ENCODE measurements around the gene MUC7. TPM values are rescaled to one million over a fixed set of nuclear protein-coding genes. Genes with fewer than 3 reads are reported as not detected.

Gene MUC7
- not detected in 2 replicates for total RNA-seq
- long read RNA-seq: 0 reads

- Mint-ChIP-seq H3K9me3 (ENCODE audit: unreplicated experiment) (peaks cover 12% of the 10 kb centered on the region), H3K4me1 (ENCODE audit: unreplicated experiment) (peaks cover 25% of the 10 kb centered on the region), H3K4me3 (ENCODE audit: unreplicated experiment) (no peak within 1 kb of the TSS), H3K27ac (ENCODE audit: unreplicated experiment) (peak within 1 kb of the TSS; percentile 28), H3K27me3 (ENCODE audit: unreplicated experiment) (no peaks in the 10 kb centered on the region), H3K36me3 (ENCODE audit: unreplicated experiment) (no peaks in the 10 kb centered on the region)
- no peak for DNase-seq (ENCODE audit: extremely low spot score, unreplicated experiment)
- TF ChIP-seq CTCF (IDR thresholded peaks at IDR 0.05): no peak
These were observed at the start of gene MUC7 for GRCh38 chr4:70471897-70472296. Gene MUC7, plus strand, starts transcription at chr4:70472197. Its CDS starts 1,825 bp downstream, at chr4:70474022.

- Mint-ChIP-seq H3K4me3 (ENCODE audit: unreplicated experiment) (no peak overlapping the region), H3K9me3 (ENCODE audit: unreplicated experiment) (no peaks in the 10 kb centered on the region), H3K27me3 (ENCODE audit: unreplicated experiment) (no peaks in the 10 kb centered on the region), H3K4me1 (ENCODE audit: unreplicated experiment) (no peaks in the 10 kb centered on the region), H3K36me3 (ENCODE audit: unreplicated experiment) (no peaks in the 10 kb centered on the region), H3K27ac (ENCODE audit: unreplicated experiment) (no peak overlapping the region)
- no peak for TF ChIP-seq CTCF (IDR thresholded peaks at IDR 0.05)
- DNase-seq (ENCODE audit: extremely low spot score, unreplicated experiment): no peak
These were observed 46.7 kb upstream of the MUC7 start for GRCh38 chr4:70425306-70425705.

GRCh38 chr4:70426789-70427188, 45.2 kb upstream of the MUC7 start:
- H3K9me3 Mint-ChIP-seq (ENCODE audit: unreplicated experiment): no peaks in the 10 kb centered on the region
- no peak for TF ChIP-seq CTCF (IDR thresholded peaks at IDR 0.05)
- no peak overlapping the region for H3K27ac Mint-ChIP-seq (ENCODE audit: unreplicated experiment)
- no peaks in the 10 kb centered on the region for H3K4me1 Mint-ChIP-seq (ENCODE audit: unreplicated experiment)
- no peak for DNase-seq (ENCODE audit: extremely low spot score, unreplicated experiment)
- no peak overlapping the region for H3K4me3 Mint-ChIP-seq (ENCODE audit: unreplicated experiment)
- no peaks in the 10 kb centered on the region for H3K27me3 Mint-ChIP-seq (ENCODE audit: unreplicated experiment)
- no peaks in the 10 kb centered on the region for H3K36me3 Mint-ChIP-seq (ENCODE audit: unreplicated experiment)

GRCh38 chr4:70437197-70437596, 34.8 kb upstream of the MUC7 start:
- no peaks in the 10 kb centered on the region for H3K36me3 Mint-ChIP-seq (ENCODE audit: unreplicated experiment)
- TF ChIP-seq CTCF (IDR thresholded peaks at IDR 0.05): no peak
- no peaks in the 10 kb centered on the region for H3K4me1 Mint-ChIP-seq (ENCODE audit: unreplicated experiment)
- H3K9me3 Mint-ChIP-seq (ENCODE audit: unreplicated experiment): peaks cover 6% of the 10 kb centered on the region
- DNase-seq (ENCODE audit: extremely low spot score, unreplicated experiment): no peak
- H3K27ac Mint-ChIP-seq (ENCODE audit: unreplicated experiment): no peak overlapping the region
- H3K27me3 Mint-ChIP-seq (ENCODE audit: unreplicated experiment): peaks cover 22% of the 10 kb centered on the region
- H3K4me3 Mint-ChIP-seq (ENCODE audit: unreplicated experiment): no peak overlapping the region

- TF ChIP-seq CTCF (IDR thresholded peaks at IDR 0.05): no peak
- Mint-ChIP-seq H3K4me1 (ENCODE audit: unreplicated experiment) (no peaks in the 10 kb centered on the region), H3K9me3 (ENCODE audit: unreplicated experiment) (no peaks in the 10 kb centered on the region), H3K27me3 (ENCODE audit: unreplicated experiment) (peaks cover 9% of the 10 kb centered on the region), H3K36me3 (ENCODE audit: unreplicated experiment) (no peaks in the 10 kb centered on the region), H3K4me3 (ENCODE audit: unreplicated experiment) (no peak overlapping the region), H3K27ac (ENCODE audit: unreplicated experiment) (no peak overlapping the region)
- DNase-seq (ENCODE audit: extremely low spot score, unreplicated experiment): no peak
These were observed 29.5 kb upstream of the MUC7 start for GRCh38 chr4:70442474-70442873.
